DOHH2 (cell line): ENCODE measurements around the gene ANO10.
"Not testable (repeated sequence)": the region's sequence is repeated elsewhere in the genome, so short reads cannot be mapped to it uniquely, and the experiment has no call there.

Experiments
- H3F3A ChIP-seq: fragments of 200-600 bp; sonication (generic), shearing (Covaris generic); 2 replicates; pipeline ENCODE4 v1.6.0; 2016; ENCODE audit warnings: antibody characterized with exemption, mild to moderate bottlenecking; ENCODE audit not compliant: control insufficient read depth, insufficient read depth
- H3K27ac ChIP-seq: fragments of 200-600 bp; sonication (generic); 2 replicates; pipeline ENCODE4 v1.5.1; 2014; ENCODE audit warnings: low read depth, mild to moderate bottlenecking, low read length, moderate library complexity
- H3K27me3 ChIP-seq: fragments of 200-600 bp; sonication (generic); 2 replicates; pipeline ENCODE4 v1.6.1; 2014; ENCODE audit warnings: mild to moderate bottlenecking, low read length, mixed read lengths; ENCODE audit not compliant: control insufficient read depth
- H3K36me3 ChIP-seq: fragments of 200-600 bp; sonication (generic); 2 replicates; pipeline ENCODE4 v1.6.1; 2014; ENCODE audit warnings: mild to moderate bottlenecking, low read length, moderate library complexity, mixed read lengths; ENCODE audit not compliant: control insufficient read depth
- H3K4me1 ChIP-seq: fragments of 200-600 bp; sonication (generic); 2 replicates; pipeline ENCODE4 v1.6.1; 2014; ENCODE audit warnings: mild to moderate bottlenecking, low read length, mixed read lengths; ENCODE audit not compliant: control insufficient read depth
- H3K4me2 ChIP-seq: fragments of 200-600 bp; sonication (generic); 2 replicates; pipeline ENCODE4 v1.6.0; 2014; ENCODE audit warnings: mild to moderate bottlenecking, low read length, moderate library complexity
- H3K4me3 ChIP-seq: fragments of 200-600 bp; sonication (generic); 2 replicates; pipeline ENCODE4 v1.5.1; 2014; ENCODE audit warnings: mild to moderate bottlenecking, low read length, mixed read lengths
- H3K79me2 ChIP-seq: fragments of 200-600 bp; sonication (generic); 2 replicates; pipeline ENCODE4 v1.6.1; 2014; ENCODE audit warnings: mild to moderate bottlenecking, low read length, mixed read lengths; ENCODE audit not compliant: control insufficient read depth
- H3K9me2 ChIP-seq: fragments of 200-600 bp; sonication (generic); replicated peaks from 2 replicates; pipeline ENCODE4 v1.6.1; 2014; ENCODE audit warnings: mild to moderate bottlenecking, low read length, mixed read lengths; ENCODE audit not compliant: control insufficient read depth
- H3K9me3 ChIP-seq: fragments of 200-600 bp; sonication (generic); 2 replicates; pipeline ENCODE4 v1.6.1; 2014; ENCODE audit warnings: antibody characterized with exemption, low read length, mixed read lengths; ENCODE audit not compliant: control insufficient read depth, insufficient read depth
- H4K20me1 ChIP-seq: fragments of 200-600 bp; sonication (generic); 2 replicates; pipeline ENCODE4 v1.6.0; 2014; ENCODE audit warnings: low read depth, mild to moderate bottlenecking, antibody characterized with exemption, low read length, moderate library complexity; ENCODE audit not compliant: control insufficient read depth, insufficient read depth
- CTCF ChIP-seq: fragments of 200-600 bp; sonication (generic); IDR thresholded peaks from one replicate; pipeline ENCODE4 v1.5.1; 2014; ENCODE audit warnings: antibody characterized with exemption, mild to moderate bottlenecking, low read depth, low read length; ENCODE audit not compliant: poor library complexity, severe bottlenecking
- EZH2phosphoT487 ChIP-seq: fragments of 200-600 bp; sonication (generic); IDR thresholded peaks from 2 replicates; pipeline ENCODE4 v1.6.1; 2017; ENCODE audit warnings: borderline replicate concordance, mild to moderate bottlenecking, antibody characterized with exemption, low read length, moderate library complexity, mixed read lengths

The ANO10 gene

GRCh38 chr3:43465109-43465508 is 156.7 kb downstream of the ANO10 start:
- Histone ChIP-seq H3K4me2 (no peak overlapping the region), H3F3A (no peaks in the 10 kb centered on the region)
- no peak for TF ChIP-seq EZH2phosphoT487
- TF ChIP-seq CTCF: no peak

GRCh38 chr3:43462566-43462965 is 159.2 kb downstream of the ANO10 start:
- H3K4me3 ChIP-seq, H3K27ac ChIP-seq, H3K27me3 ChIP-seq, H3F3A ChIP-seq, H3K4me2 ChIP-seq, H3K36me3 ChIP-seq, H3K9me3 ChIP-seq, H4K20me1 ChIP-seq, H3K79me2 ChIP-seq, H3K9me2 ChIP-seq, H3K4me1 ChIP-seq: not testable (repeated sequence)

More at GRCh38 chr3:43465109-43465508, 156.7 kb downstream of the ANO10 start:
- no peak overlapping the region for H3K4me3 ChIP-seq
- no peaks in the 10 kb centered on the region for H3K27me3 ChIP-seq
- no peaks in the 10 kb centered on the region for H3K36me3 ChIP-seq
- 0 out of 2 replicates have a peak, but pooled peaks cover 2% of the 10 kb centered on the region for H3K9me3 ChIP-seq
- H3K9me2 ChIP-seq: no peaks in the 10 kb centered on the region
- no peaks in the 10 kb centered on the region for H4K20me1 ChIP-seq
- H3K27ac ChIP-seq: no peak overlapping the region
- no peaks in the 10 kb centered on the region for H3K79me2 ChIP-seq
- H3K4me1 ChIP-seq: no peaks in the 10 kb centered on the region

- Histone ChIP-seq H3K36me3 (no peaks in the 10 kb centered on the region), H3K9me3 (0 out of 2 replicates have a peak, but pooled peaks cover 2% of the 10 kb centered on the region), H3K4me1 (no peaks in the 10 kb centered on the region), H3K27me3 (no peaks in the 10 kb centered on the region), H3K4me2 (no peak overlapping the region), H3K9me2 (no peaks in the 10 kb centered on the region), H4K20me1 (no peaks in the 10 kb centered on the region), H3K79me2 (no peaks in the 10 kb centered on the region), H3F3A (no peaks in the 10 kb centered on the region), H3K4me3 (no peak overlapping the region), H3K27ac (no peak overlapping the region)
- TF ChIP-seq CTCF (no peak), EZH2phosphoT487 (no peak)
Measured at GRCh38 chr3:43461345-43461744, 160.5 kb downstream of the ANO10 start.

GRCh38 chr3:43457038-43457437 is 164.8 kb downstream of the ANO10 start:
- not testable (repeated sequence) for H4K20me1 ChIP-seq, H3K9me2 ChIP-seq, H3K27ac ChIP-seq, H3K79me2 ChIP-seq, H3K9me3 ChIP-seq, H3F3A ChIP-seq, H3K4me3 ChIP-seq, H3K36me3 ChIP-seq, H3K27me3 ChIP-seq, H3K4me2 ChIP-seq, H3K4me1 ChIP-seq
